AG20443 (cell line): Measurements from ENCODE around the gene KBTBD3.
"Not testable (repeated sequence)": the region's sequence is repeated elsewhere in the genome, so short reads cannot be mapped to it uniquely, and the experiment has no call there.

ENCODE experiments used
- DNase-seq: peaks from one replicate; pipeline ENCODE4 v3.0.0; 2012; ENCODE audit warnings: low spot score, mixed read lengths

KBTBD3 gene

GRCh38 chr11:106061954-106062949 is 14.9 kb downstream of the KBTBD3 start:
- no peak for DNase-seq

GRCh38 chr11:106061249-106061784 is 15.8 kb downstream of the KBTBD3 start:
- DNase-seq, result no peak

GRCh38 chr11:106059617-106060016 is 17.5 kb downstream of the KBTBD3 start:
- DNase-seq, result no peak

GRCh38 chr11:106058377-106058776 is 18.8 kb downstream of the KBTBD3 start:
- DNase-seq, result not testable (repeated sequence)

- DNase-seq, result no peak
Observed at GRCh38 chr11:106051103-106051502, 26.0 kb downstream of the KBTBD3 start.

GRCh38 chr11:106049727-106050476 is 27.2 kb downstream of the KBTBD3 start:
- no peak for DNase-seq

GRCh38 chr11:106047631-106048030 is 29.5 kb downstream of the KBTBD3 start:
- no peak for DNase-seq

GRCh38 chr11:106043540-106043939 is 33.6 kb downstream of the KBTBD3 start:
- DNase-seq, result no peak

GRCh38 chr11:106032861-106033260 is 44.3 kb downstream of the KBTBD3 start:
- no peak for DNase-seq

GRCh38 chr11:106031936-106032335 is 45.2 kb downstream of the KBTBD3 start:
- no peak for DNase-seq

GRCh38 chr11:106031202-106031810 is 45.8 kb downstream of the KBTBD3 start:
- no peak for DNase-seq

- no peak for DNase-seq
Observed at GRCh38 chr11:106030609-106031008, 46.5 kb downstream of the KBTBD3 start.

- no peak for DNase-seq
Observed at GRCh38 chr11:106022795-106023275, 54.3 kb downstream of the KBTBD3 start.

GRCh38 chr11:106021967-106022794 is 55.0 kb downstream of the KBTBD3 start, which contains the start of gene MSANTD4:
MSANTD4 (minus strand) TSS chr11:106022240; CDS start chr11:106010917, 11,323 bp downstream.
- peak; percentile 98 for DNase-seq

GRCh38 chr11:106021181-106021966 is 55.8 kb downstream of the KBTBD3 start:
- DNase-seq, result peak; percentile 11

GRCh38 chr11:106017093-106017492 is 60.1 kb downstream of the KBTBD3 start:
- DNase-seq, result no peak

GRCh38 chr11:106015066-106015465 is 62.1 kb downstream of the KBTBD3 start:
- no peak for DNase-seq

GRCh38 chr11:106014620-106015019 is 62.5 kb downstream of the KBTBD3 start:
- no peak for DNase-seq

- DNase-seq, result no peak
Observed at GRCh38 chr11:106014035-106014434, 63.1 kb downstream of the KBTBD3 start.

- peak; percentile 12 for DNase-seq
Observed at GRCh38 chr11:106012744-106013143, 64.4 kb downstream of the KBTBD3 start.
